ENCODE results near the gene LY86.

Gene LY86

DNA sequence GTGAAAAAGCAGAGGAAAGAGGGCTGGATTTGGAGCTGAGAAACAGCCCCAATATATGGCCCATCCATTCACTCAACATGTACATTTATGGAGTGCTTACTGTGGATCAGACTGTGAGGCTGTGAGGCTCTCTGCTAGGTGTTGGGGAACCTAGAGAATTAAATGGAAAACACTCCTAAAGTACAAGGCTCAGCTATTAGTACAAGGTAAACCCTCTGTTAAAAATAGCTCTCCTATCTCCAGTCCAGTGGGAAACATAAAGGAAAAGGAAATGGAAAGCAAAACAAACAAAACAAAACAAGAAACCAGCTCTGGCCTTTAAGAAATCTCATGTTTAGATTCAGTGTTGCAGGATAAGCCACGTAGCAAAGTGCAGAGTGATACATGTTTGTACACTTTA, 35.0 kb downstream of the LY86 start:
- no peak for DNase-seq

DNA sequence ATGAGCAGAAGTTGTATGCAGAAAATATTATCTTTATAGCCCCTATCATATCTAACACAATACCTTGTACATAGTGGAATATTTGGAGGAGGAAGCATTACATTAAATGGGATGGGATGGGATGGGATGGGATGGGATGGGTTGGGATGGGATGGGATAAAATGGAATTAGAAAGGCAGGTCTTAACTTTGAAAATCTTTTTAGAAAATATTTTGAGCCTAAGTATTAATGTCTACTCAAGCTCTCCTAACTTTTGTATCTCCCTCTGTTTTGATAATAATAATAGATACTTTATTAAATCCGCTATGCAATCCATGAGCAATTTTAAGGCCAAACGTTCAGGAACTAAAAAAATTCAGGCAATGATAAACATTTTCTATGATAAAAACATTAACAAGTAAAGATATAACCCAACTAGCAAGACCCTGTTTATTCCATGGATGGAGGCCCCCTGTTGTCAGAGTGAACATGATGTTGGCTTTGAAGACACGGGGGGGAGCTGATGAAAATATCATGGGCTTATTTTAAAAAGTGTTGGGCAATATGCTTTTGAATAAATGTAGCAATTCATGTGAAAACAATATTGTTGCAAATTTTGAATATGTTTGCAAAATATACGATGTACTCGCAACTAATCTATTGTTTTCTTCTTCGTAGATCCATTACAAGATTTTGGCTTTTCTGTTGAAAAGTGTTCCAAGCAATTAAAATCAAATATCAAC, 35.9 kb downstream of the LY86 start:
- DNase-seq, result no peak

DNA sequence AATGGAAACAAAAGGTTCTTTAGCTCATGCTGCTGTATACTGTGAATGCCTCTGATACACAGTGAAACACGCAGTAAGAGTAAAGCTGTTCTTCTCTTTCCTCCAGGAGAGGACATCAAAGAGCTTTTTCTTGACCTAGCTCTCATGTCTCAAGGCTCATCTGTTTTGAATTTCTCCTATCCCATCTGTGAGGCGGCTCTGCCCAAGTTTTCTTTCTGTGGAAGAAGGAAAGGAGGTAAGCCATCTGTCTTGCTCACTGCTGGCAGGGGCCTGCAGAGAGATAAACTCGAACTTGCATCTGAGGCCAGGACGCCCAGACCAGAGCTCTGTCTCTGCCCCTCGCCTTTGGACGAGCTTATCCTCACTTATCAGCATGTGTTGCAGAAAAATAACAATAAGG, 37.7 kb downstream of the LY86 start:
- no peak for DNase-seq

- no peak for DNase-seq
Measured at GRCh38 chr6:6629402-6629801, 40.9 kb downstream of the LY86 start.

- DNase-seq, result no peak
Measured at GRCh38 chr6:6631053-6631452, 42.5 kb downstream of the LY86 start.

- DNase-seq, result no peak
Measured at GRCh38 chr6:6631534-6632276, 43.2 kb downstream of the LY86 start.

GRCh38 chr6:6633898-6634734, 45.6 kb downstream of the LY86 start:
- DNase-seq, result no peak

- no peak for DNase-seq
Measured at GRCh38 chr6:6634735-6635075, 46.2 kb downstream of the LY86 start.

DNA sequence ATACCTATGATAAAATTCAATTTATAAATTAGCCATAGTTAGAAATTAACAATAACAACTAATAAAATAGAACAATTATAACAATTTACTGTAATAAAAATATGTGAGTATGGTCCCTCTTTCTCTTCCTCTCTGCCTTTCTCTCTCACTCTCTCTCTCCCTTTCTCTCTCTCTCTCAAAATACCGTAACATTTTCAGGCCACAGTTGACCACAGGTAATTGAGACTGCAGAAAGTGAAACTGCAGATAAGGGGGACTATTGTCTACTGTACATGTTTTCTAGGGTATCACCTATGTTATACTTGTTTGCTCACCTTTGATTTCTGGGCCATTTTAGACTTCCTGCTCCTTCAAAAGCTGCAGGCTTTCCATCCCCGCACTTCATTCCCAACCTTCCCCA, 46.8 kb downstream of the LY86 start:
- DNase-seq, result no peak

DNA sequence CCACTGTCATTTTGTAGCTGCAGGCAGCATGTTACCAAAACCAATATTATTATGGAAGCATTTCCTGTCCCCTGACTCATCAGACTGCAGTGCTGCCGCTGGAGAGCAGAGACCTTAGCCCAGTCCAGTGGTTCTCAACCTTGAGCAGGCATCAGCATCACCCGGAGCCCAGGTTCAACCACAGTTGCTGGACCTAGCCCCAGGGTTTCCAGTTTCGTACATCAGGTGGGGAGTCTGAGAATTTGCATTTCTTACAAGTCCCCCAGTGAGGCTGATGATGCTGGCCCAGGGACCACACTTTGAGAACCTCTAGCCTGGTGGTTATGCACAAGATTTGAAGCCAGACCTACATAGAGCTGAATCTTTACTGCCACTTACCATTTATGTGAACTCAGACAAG, 47.3 kb downstream of the LY86 start:
- DNase-seq, result no peak

- no peak for DNase-seq
Measured at GRCh38 chr6:6639572-6639971, 51.1 kb downstream of the LY86 start.

DNA sequence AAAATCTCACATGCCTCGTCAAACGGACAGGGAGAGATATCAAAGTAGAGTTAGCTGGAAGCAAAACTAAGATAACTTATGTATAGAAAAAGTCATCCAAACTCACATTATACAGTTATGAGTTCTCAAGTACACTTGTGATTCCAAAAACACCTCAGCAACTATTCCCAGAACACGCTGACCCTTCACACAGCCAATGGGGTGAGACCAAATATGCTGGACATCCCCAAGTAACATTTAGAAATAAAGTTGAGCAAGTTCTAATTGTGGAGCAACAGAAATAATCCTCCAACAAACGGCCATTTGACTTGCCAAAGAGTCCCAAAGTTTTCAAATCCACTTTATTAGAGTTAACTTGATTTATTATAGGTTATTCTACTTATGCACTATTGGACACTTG, 52.4 kb downstream of the LY86 start:
- no peak for DNase-seq

GRCh38 chr6:6643398-6643797, 54.9 kb downstream of the LY86 start:
- DNase-seq, result no peak

- DNase-seq, result no peak
Measured at GRCh38 chr6:6645261-6645917, 56.9 kb downstream of the LY86 start.

DNA sequence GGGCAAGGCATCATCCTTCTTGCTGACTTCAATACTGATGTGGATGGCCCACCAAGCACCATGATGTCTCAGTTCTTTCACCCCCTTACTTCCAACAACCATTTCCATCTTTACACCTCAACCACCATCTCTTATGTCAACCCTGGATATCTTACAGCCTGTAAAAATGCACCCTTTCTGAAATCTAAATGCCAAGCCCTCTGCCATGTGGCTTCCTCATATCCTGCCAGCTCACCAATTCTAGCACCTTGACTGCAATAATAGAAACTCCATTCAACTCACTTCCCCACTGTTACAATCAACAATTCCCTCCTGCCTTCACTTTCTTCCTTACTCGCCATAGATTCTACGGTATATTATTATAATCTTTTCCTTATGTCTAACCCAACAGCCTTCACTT, 57.9 kb downstream of the LY86 start:
- no peak for DNase-seq

GRCh38 chr6:6646859-6647258, 58.3 kb downstream of the LY86 start:
- DNase-seq, result no peak

GRCh38 chr6:6648692-6649343, 60.3 kb downstream of the LY86 start:
- DNase-seq, result no peak

GRCh38 chr6:6649824-6650349, 61.4 kb downstream of the LY86 start:
- no peak for DNase-seq

DNA sequence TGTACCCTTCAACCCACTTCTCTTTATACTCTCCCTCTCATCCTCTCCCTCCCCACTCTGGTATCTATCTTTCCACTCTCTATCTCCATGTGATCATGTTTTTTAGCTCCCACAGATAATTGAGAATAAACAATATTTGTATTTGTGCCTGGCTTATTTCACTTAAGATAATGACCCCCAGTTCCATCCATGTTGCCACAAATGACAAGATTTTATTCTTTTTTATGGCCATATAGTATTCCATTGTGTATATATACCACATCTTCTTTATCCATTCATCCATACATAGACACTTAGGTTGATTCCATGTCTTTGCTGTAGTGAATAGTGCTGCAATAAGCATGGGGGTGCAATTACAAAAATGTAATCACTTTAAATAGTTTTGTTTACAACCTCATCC, 62.3 kb downstream of the LY86 start:
- no peak for DNase-seq

DNA sequence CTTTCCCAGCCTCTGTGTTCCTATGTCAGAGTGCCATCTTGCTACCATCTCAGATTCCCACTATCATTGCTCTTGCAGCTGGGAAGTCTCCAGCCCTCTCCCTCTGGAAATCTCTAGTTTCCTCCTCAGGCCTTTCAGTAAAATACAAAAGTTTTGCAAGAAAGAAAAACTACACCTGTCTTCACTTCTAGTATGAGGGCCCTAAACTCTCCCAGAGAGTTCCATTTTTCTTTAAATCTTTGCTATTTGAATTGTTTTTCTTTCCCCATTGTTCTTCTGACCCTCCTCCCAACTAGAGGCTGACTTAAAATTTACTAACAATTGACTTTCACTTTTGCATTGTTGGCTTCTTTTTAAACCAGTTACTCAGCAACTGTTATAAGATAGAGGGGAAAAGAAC, 62.8 kb downstream of the LY86 start:
- no peak for DNase-seq

- DNase-seq, result no peak
Measured at GRCh38 chr6:6652932-6653331, 64.4 kb downstream of the LY86 start.
